H4 (cell line): ENCODE data around the gene IL22RA1. TPM values are rescaled to one million over a fixed set of nuclear protein-coding genes. Genes with fewer than 3 reads are reported as not detected.

Experiments
- DNase-seq: peaks from one replicate; pipeline ENCODE4 v3.0.0-alpha.2; 2015; ENCODE audit warnings: low spot score
- total RNA-seq: library from RNA; depleted of rRNA; stranded (reverse); fragments of >200 nt; shearing (Covaris generic); gene quantifications from 2 replicates; pipeline ENCODE4 v1.2.3, GENCODE V29; 2014; rRNA removed

IL22RA1 gene, protein sequence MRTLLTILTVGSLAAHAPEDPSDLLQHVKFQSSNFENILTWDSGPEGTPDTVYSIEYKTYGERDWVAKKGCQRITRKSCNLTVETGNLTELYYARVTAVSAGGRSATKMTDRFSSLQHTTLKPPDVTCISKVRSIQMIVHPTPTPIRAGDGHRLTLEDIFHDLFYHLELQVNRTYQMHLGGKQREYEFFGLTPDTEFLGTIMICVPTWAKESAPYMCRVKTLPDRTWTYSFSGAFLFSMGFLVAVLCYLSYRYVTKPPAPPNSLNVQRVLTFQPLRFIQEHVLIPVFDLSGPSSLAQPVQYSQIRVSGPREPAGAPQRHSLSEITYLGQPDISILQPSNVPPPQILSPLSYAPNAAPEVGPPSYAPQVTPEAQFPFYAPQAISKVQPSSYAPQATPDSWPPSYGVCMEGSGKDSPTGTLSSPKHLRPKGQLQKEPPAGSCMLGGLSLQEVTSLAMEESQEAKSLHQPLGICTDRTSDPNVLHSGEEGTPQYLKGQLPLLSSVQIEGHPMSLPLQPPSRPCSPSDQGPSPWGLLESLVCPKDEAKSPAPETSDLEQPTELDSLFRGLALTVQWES
- total RNA-seq = 0.85 and 1.2 TPM in 2 replicates

- no peak for DNase-seq
Measured at GRCh38 chr1:24142546-24143534, at the start of gene IL22RA1. Gene IL22RA1, minus strand, starts transcription at chr1:24143140. Its CDS starts 58 bp downstream, at chr1:24143082.

GRCh38 chr1:24191860-24192259, 48.9 kb upstream of the IL22RA1 start:
- DNase-seq = peak; percentile 76

DNA sequence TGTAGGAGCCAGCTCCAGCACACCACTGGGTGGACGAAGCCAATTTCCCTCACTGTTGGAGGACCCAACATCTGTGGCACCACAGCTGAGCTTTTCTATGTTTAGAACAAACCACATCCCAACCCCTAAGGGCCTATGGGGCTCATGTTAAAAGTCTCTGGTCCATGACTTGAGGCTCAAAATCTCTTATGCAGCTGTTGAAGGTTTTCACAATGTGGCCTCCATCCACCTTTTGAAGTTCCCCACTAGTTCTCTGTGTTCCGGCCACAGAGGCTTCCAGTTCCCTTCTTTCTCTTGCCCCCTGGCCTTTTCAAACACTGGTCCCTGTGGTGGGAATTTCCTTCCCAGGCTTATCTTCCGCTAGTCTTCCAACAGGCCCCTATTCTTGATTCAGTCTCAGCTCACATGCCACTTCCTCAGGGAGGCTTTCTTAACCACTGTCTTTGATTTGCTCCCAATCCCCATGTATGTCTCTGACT, 48.1 kb upstream of the IL22RA1 start:
- no peak for DNase-seq

DNA sequence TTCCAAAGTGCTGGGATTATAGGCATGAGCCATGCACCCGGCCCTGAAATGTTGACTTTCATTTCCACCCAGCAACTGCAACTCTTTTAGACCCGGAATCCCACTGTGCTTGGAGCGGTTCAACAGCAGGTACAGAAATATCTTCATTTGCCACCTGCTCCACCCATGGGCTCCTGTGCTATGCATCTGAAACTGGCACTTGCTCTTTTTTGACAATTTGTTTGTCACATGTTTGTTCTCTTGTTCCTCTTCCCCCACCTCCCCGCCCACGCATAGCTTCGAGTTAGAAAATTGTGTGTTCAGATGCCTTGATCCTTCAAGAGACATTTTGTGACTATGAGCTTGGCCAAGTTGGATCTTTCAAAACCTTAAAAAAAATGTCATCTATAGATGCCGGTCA, 46.6 kb upstream of the IL22RA1 start:
- no peak for DNase-seq

DNA sequence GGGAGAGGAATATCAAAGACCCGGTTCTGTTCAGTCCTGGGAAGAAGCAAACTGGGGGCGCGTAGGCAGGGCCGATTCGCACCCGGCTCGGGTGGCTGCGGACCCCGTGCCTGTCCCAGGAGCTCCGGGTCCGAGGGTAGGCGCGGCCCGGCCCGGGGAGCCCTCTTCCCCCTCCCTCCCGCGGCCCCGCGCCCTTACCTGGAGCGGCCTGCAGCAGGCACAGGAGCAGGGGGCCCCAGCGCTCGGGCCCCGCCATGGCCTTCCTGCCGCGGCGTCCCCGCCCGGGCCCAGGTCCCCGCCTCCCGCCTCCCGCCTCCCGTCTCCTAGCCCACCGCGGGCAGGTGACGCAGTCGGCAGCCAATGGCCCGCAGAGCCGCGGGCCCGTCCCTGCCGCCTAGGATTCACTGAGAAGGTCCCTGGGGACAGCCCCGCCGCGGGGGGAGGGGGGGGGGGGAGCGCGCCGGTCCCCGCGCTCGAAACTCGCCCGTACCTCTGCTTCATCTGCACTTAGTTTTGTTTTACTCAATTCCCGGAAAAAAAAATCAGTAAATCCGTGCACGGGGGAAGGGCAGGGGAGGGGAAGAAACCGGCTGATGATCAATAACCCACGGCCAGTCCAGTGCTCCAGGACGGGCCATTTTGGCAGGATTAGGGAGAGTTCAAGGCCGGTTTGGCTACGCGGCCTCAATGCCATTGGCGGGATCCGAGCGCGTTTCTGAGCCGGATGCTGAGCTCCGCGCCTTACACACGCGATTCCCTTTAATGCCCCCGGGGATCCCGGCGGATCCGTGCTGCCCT, 44.3 kb upstream of the IL22RA1 start, which contains the start of gene IFNLR1:
TSS of gene IFNLR1 (minus strand) at position 297 of the 798 bp plus-strand sequence. CDS start at position 256, 41 bp downstream.
- DNase-seq = no peak

GRCh38 chr1:24186711-24186992, 43.7 kb upstream of the IL22RA1 start:
- DNase-seq = no peak

GRCh38 chr1:24186031-24186710, 43.2 kb upstream of the IL22RA1 start:
- DNase-seq = no peak

DNA sequence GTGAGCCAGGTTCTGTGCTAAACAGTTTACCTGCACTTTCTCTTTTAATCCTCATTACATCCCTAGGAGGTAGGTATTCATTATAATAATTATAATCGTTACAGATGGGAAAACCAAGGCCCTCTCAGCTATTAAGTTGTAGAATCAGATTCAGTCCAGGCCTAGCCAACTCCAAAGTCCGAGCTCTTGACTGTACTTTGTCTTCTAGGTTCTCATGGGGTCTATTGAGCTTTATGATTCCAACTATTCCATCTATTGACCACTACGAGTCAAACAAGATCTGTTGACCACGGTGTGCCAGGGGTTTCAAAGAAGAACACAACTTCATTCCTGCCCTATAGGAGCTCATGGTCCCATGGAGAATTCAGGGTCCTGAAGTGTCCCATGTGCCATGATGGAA, 42.1 kb upstream of the IL22RA1 start:
- DNase-seq = no peak

- no peak for DNase-seq
Measured at GRCh38 chr1:24182061-24182460, 39.1 kb upstream of the IL22RA1 start.

DNA sequence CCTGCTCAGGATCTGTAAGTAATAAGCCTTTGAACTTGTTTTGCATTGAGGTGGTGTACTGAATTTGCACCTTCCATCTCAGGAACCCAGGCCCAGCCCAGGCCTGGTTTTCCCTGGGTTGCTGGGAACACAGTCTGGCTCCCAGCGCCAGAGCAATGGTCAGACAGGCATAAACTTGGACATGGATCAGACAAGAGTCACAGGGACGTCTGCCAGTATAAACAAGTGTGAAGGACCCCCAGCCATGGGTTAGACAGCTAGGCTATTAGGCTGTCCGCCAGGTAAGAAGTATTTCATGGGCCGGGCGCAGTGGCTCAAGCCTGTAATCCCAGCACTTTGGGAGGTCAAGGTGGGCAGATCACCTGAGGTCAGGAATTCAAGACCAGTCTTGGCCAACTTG, 38.7 kb upstream of the IL22RA1 start:
- no peak for DNase-seq

DNA sequence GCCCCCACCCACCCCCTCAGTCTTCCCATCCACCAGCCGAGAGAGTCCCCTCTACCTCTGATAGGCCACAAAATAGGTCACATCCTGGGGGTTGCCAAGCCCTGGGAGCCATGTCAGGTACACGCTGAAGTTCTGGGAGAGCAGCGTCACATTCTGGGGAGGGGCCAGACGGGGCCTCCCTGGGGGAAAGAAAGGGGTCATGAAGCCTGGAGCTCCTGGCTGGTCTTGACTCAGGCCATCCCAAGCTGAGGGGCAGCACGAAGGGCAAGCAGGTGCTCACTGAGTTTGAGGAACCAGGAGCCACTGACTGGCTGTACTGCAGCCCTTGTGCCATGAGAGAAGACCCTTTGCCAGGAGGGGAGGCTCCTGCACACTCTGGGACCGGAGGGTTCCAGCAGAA, 37.7 kb upstream of the IL22RA1 start:
- no peak for DNase-seq

DNA sequence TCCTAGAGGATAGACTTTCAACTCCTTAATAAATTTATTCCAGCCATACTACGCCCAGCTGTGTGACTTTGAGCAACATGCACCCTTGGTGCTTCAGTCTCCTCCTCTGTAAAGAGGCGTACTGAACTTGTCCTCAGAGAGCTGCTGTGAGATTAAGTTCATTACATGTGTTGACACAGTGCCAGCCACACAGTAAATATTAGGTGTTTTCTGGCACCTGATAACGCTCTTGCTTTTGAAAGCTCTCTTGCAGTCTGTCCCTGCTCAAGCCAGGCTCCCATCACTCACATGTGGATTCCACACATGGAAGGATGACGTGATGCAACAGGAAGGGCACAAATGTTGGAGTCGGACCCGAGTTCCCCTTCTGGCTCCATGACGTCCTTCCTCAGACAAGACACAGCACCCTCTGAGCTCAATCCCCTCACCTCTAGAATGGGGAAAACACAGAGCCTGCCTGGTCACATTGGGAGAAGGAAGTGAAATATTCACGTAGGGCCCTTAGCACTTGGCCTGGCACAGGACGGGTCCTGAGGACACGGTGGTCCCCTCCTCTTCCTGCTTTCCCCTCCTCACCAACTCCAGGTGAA, 36.4 kb upstream of the IL22RA1 start:
- DNase-seq = no peak

- DNase-seq = no peak
Measured at GRCh38 chr1:24178407-24178806, 35.5 kb upstream of the IL22RA1 start.

DNA sequence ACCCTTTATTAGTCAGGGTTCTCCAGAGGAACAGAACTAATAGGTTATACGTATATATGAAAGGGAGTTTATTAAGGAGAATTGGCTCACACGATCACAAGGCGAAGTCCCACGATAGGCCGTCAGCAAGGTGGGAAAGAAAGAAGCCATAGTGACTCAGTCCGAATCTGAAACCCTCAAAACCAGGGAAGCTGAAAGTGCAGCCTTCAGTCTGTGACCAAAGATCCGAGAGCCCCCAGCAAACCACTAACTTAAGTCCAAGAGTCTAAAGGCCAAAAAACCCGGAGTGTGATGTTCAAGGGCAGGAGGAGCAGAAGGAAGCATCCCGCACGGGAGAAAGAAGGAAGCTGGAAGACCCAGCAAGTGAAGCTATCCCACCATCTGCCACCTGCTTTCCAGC, 34.2 kb upstream of the IL22RA1 start:
- DNase-seq = no peak

DNA sequence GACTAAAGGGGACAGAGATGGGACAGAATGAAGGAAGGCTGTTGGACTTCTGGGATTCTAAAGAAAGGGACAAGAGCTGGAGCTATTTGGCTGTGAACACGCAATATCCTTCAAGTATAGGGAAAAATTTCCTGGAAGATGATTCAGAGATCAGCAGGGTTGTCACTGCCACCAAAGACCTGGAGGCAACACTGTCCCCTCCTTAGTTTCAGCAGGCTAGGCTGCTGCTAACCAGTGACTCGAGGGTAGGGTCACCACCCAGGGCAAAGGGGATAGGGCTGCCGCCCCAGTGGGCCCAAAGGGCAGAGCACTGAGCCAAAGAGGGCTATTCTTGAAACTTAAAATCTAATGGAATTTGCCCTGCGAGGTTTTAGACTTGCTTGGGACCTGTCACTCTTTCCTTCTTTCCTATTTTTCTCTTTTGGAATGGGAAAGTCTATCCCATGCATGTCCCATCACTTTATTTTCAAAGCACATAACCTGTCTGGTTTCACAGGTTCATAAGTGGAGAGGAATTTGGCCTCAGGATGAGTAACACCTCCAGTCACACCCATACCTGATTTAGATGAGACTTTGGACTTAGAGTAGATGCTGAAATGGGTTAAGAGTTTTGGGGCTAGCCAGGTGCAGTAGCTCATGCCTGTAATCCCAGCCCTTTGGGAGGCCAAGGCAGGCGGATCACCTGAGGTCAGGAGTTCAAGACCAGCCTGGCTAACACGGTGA, 32.3 kb upstream of the IL22RA1 start:
- DNase-seq = no peak

DNA sequence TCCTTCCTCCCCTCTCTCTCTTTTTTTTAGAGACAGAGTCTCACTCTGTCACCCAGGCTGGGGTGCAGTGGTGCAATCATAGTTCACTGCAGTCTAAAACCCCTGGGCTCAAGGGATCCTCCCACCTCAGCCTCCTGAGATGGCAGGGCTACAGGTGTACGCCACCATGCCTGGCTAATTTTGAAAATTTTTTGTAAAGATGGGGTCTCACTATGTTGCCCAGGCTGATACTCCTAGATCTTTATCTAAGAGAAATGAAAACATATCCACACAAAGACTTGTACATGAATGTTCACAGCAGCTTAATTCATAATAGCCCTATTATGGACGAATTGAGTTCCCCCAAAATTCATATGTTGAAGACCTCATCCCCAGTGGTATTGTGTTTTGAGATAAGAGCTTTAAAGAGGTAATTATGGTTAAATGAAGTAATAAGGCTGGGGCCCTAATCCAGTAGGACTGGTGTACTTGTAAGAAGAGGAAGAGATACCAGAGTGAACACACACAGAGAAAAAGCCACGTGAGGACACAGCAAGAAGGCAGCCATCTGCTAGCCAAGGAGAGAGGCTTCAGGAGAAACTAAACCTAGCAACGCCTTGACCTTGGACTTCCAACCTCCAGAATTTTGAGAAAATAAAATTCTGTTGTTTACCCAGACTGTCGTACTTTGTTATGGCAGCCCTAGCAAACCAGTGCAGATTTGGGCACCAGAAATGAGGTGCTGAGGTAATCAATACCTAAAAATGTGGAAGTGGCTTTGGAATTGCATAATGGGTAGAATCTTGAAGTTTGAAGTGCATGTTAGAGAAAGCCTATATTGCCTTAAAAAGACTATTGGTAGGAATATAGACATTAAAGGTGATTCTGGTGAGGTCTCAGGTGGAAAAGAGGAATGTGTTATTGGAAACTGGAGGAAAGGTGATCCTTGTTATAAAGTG, 31.0 kb upstream of the IL22RA1 start:
- no peak for DNase-seq

- DNase-seq = no peak
Measured at GRCh38 chr1:24172598-24172997, 29.7 kb upstream of the IL22RA1 start.

GRCh38 chr1:24169286-24169685, 26.3 kb upstream of the IL22RA1 start:
- no peak for DNase-seq

GRCh38 chr1:24168245-24168644, 25.3 kb upstream of the IL22RA1 start:
- no peak for DNase-seq
